Activated CD8-positive, alpha-beta memory T cell treated with anti-CD3 and anti-CD28 coated beads, Interleukin-2, amount 50 U/mL, for 1 hour (primary cell): Measurements from ENCODE around the gene GJA8.
"Not testable (repeated sequence)": the region's sequence is repeated elsewhere in the genome, so short reads cannot be mapped to it uniquely, and the experiment has no call there.

Experiments used
- DNase-seq: peaks from one replicate; pipeline ENCODE4 v3.0.0-alpha.2; 2020; ENCODE audit errors: extremely low read depth

Gene GJA8

DNA sequence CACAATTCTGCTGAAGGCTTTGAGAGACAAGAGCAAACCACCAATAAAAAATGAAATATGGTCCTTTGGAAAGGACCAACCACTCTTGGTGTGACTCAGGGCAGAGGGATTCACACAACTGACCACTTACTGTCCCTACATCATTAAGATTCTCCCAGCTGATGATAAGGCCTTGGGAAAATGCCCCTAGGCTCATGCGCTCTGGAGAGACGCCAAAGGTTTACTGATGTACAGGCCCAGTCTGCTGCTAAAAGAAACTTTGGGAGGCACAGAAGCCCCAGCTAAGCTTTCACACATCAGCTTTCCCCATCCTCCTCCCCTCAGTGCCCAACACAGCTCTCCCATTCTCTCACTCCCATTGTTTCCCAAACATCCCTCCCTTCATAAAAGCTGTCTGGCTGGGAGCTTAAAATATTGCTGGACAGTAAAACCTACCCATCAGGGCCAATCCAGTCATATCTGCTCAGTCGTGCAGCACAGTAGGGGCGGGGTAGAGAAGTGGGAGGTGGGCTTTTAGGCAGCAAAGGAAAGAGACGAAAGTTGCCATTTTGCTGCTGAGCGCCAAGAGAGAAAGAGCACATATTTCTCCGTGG is at the start of gene GJA8:
GJA8 (plus strand) TSS at position 543 of the 593 bp plus-strand sequence. CDS start 5,161 bp downstream, outside the sequence.
- no peak for DNase-seq

DNA sequence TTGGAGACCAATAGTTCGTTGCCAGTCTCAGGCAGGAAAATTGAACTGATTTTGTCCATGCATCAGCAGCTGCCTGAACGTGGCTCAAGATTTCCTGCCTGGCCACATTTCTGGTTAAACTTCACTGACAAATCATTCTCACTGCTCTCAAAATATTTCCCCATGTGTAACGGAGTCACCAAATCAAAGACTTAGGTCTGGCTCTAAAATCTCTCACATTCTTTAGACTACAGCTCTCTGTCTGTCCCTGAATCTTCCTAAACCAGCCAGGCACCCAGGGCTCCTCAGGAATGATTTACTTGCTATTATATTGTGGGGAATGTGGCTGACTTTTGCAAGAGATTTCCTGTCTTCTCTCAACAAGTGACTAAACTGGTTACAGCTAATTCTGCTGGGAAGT is 49.2 kb upstream of the GJA8 start:
- DNase-seq = no peak

DNA sequence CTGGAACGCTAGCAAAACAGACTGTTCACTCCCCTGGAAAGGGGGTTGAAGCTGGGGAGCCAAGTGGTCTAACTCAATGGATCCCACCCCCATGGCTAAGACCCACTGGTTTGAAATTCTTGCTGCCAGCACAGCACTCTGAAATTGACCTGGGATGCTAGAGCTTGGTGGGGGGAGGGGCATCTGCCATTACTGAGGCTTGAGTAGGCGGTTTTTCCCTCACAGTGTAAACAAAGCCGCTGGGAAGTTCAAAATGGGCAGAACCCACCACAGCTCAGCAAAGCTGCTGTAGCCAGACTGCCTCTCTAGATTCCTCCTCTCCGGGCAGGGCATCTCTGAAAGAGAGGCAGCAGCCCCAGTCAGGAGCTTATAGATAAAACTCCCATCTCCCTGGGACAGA is 47.6 kb upstream of the GJA8 start:
- not testable (repeated sequence) for DNase-seq

DNA sequence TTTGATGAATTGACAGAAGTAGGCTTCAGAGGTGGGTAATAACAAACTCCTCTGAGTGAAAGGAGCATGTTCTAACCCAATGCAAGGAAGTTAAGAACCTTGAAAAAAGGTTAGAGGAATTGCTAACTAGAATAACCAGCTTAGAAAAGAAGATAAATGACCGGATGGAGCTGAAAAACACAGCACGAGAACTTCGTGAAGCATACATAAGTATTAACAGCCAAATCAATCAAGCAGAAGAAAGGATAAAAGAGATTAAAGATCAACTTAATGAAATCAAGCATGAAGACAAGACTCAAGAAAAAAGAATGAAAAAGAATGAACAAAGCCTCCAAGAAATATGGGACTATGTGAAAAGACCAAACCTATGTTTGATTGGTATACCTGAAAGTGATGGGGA is 46.6 kb upstream of the GJA8 start:
- DNase-seq = not testable (repeated sequence)

DNA sequence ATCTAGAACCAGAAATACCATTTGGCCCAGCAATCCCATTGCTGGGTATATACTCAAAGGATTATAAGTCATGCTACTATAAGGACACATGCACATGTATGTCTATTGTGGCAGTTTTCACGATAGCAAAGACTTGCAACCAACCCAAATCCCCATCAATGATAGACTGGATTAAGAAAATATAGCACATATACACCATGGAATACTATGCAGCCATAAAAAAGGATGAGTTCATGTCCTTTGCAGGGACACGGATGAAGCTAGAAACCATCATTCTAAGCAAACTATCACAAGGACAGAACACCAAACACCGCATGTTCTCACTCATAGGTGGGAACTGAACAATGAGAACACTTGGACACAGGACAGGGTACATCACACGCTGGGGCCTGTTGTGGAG is 35.4 kb upstream of the GJA8 start:
- DNase-seq = not testable (repeated sequence)

DNA sequence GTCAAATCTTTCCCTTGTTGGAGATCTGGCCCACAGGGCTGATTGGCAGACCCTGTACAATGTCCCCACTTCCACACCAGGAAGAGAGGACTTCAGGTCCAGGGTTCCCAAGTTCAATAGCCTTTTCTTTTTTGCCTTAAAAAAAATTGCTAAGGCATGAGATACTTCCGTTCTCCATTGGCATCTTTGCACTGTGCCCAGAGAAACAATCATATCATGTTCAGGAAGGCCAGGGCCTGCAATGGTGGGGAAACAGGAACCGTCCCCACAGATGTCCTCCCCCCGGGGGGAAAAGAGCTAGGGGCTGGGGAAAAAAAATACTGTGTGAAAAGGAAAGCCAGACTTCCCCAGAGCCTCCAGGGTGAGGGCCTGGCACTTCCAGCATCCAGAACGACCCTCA is 24.6 kb upstream of the GJA8 start:
- DNase-seq = no peak

DNA sequence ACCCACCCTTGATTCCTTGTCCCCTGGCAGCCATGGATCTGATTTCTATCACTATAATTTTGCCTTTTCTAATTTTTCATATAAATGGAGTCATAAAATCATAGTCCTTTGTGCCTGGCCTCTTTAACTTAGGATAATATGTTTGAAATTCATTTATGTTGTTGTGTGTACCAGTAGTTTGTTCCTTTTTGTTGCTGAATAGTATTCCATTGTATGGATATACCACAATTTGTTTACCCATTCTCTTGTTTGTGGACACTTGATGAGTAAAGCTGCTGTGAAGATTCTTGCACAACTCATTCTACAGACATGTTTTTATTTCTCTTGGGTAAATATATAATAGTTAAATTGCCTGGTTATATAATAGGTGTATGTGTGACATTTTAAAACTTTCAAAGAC is 22.7 kb upstream of the GJA8 start:
- no peak for DNase-seq

DNA sequence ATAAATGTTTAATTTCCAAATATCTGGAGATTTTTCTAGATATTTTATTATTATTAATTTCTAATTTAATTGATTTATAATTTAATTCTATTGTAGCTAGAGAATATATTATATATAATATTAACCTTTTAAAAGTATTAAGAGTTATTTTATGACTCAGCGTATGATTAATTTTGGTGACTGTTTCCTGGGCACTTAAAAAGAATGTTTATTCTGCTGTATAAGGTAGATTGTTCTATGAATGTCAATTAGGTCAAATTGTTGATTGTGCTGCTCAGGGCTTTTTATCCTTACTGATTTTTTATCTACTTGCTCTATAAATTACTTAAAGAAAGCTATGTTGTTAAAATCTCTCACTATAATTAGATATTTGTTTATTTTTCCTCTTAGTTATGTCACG is 20.1 kb upstream of the GJA8 start:
- no peak for DNase-seq

DNA sequence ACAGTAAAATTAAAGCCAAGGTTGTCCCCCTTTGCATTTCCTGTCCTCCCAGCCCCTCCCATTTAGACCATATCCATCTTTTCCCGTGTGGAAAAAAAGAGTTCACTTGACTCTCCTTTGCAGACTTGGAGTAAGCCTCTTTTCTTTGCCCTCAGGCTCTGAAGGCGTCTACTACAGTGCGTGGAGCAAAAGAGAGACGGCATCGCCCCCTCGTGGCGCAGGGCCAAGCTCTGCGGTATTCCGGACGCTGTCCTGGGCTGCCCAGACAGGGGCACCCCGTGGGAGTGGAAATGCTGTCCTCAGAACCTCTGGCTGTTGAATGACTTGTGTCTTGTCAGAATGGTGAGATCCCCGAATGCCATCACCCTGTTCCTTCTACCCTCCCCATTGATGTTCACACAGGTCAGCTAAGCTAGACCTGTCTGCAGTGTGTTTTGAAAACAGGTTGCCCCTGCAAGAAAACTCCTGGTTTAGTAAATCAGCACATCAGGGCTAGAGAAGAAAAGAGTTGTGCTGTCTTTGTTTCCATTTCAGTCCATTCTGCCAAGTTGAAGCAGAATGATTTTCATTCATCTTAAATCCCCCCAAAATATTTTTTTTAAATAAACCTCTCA is 12.3 kb upstream of the GJA8 start:
- DNase-seq = no peak

DNA sequence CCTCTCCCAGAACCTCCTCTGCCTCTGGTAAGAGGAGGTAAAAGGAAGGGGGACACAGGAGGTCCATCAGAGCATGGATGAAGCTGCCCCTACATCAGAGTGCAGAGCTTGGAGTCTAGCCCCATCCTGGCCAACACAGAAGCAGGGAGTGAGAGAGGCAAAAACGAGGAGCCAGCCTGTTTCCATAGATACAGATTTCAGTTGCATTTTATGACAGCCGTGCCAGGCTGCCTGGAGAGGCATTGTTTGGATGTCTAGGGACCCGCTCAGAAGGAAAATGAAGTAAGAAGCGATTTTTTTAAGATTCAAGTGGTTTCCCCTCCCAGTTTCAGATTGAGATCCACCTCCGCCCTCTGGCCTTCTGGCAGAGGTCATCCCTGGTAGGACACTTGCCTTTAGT is 11.5 kb upstream of the GJA8 start:
- no peak for DNase-seq

DNA sequence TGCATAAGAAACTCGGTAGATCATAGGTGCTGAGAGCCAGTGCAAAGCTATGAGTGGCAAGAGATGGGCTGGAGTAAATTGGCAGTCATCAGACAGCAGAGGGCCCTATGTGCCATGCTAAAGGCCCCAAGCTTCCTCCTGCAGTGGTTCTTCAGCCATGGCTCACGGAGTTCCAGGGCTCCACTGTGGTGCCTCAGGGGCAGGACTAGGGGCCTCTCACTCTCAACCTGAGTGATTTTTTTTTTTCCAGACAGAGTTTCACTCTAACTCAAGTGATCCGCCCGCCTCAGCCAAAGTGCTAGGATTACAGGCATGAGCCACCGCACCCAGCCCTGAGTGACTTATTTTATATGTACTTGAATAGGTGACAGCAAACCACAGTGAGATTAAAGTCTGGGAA is 10.4 kb upstream of the GJA8 start:
- DNase-seq = no peak

DNA sequence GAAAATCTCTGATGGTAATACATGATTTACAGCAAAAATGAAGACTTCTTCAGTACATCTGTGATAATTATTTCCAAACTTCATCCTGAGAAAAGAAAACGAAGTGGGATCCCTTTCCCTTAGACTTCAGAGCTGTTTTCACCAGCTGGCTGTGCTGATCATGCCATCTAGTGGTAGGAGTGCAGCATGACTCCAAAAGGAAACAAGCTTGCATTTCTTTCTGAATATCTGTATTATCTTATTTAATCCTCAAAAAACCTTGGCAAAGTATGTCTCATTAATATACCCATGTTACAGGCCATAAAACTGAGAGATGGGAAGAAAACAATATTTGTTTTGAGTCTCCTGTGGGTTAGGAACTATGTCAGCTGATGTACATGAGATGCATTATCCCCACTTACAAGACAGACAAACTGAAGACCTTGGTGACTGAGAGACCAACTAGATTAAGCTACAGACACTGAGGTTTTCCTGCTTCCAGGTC is 9.8 kb upstream of the GJA8 start:
- DNase-seq = peak; percentile 5

DNA sequence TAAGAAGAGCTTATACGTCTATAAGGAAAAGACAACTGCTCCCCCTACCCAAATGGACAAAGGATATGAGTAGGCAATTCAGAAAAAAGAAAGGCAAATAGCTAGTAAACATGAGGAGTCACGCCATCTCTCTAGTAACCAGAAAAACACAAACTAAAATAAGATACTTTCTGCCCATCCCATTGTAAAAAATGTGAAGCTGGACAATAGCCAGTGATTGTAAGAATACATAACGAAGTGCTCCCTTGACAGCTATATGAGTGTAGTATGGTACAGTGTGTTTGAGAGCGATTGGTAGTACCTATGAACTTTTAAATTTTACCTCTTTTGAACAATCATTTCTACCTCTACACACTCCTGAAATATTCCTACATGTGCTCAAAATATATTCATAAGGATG is 7.5 kb upstream of the GJA8 start:
- DNase-seq = no peak

DNA sequence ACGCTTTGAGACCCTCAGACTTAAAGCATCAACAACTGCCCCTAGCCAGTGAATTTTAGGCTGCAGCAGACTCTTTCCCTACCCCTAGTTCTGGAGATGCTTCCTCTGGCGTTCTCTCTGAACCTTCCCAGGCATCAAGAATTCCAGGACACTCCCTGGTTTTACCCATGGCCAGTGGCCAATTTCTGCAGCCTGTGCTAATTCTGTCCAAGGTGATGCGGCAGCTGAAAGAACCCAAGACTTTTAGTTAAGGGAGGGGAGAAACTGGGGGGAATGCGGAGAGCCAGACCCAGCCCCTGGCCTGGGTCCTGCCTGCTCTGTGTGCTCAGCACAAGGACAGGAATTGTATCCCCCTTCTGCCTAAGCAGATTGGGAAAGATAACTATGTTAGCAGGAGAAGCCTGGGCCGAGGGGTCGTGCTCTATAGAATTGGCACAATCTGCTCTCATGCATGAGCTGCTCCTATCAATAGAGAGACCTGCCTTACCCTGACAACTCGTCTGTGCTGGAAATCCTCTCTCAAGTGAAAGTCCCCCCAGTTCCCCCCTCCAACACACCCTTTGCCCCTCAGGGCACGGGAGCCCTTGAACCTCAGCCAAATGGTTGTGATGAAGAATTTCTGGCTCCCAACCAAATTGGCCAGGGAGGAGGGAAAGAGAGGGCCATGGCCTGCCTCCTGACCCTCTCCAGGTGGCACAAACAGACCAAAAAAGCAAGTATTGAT is 5.4 kb upstream of the GJA8 start:
- DNase-seq = no peak

DNA sequence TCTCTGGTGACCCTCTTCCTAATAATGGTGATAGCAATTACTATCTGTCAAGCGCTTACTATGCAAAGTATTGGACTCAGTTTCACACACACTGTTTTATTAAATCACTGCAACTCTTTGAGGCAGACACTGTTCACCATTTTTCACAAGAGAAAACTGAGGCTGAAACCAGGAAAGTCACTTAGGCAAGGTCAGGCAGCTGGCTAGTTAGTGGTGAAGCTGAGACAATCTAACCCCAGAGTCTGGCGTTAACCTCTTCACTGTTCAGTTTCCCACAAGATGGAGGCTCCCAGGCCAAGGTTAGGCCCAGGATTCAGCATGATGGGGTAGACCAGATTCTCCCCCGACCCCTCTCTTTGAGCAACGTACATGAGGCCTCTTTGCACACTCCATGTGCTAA is 4.8 kb upstream of the GJA8 start:
- no peak for DNase-seq

DNA sequence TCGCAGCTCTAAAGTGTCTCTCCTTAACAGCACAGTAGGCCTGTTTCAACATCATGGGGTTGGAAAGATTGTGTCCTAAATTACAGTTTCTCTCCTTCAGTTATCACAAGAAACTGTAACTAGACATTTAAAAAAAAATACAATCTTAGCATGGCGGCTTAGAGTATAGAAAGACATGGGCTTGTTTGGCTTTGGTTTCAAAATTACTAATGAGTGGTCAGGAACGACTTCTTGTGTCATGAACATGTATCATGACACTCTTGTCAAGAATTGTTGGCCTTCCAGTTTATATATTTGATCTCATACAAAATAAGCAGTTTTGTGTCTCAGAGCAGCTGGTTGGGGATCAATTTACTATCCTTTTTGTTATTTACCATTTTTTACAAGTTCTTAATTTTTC is 2.1 kb downstream of the GJA8 start:
- DNase-seq = no peak

DNA sequence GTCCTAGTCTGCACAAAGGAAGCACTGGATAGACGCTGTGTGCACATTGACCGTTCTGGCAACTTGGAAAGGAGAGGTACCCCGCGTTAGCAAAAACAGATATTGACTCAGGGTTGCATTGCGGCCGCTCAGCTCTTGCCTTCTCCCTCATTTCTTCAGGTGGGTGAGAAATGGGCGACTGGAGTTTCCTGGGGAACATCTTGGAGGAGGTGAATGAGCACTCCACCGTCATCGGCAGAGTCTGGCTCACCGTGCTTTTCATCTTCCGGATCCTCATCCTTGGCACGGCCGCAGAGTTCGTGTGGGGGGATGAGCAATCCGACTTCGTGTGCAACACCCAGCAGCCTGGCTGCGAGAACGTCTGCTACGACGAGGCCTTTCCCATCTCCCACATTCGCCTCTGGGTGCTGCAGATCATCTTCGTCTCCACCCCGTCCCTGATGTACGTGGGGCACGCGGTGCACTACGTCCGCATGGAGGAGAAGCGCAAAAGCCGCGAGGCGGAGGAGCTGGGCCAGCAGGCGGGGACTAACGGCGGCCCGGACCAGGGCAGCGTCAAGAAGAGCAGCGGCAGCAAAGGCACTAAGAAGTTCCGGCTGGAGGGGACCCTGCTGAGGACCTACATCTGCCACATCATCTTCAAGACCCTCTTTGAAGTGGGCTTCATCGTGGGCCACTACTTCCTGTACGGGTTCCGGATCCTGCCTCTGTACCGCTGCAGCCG is 5.4 kb downstream of the GJA8 start:
- DNase-seq = no peak

DNA sequence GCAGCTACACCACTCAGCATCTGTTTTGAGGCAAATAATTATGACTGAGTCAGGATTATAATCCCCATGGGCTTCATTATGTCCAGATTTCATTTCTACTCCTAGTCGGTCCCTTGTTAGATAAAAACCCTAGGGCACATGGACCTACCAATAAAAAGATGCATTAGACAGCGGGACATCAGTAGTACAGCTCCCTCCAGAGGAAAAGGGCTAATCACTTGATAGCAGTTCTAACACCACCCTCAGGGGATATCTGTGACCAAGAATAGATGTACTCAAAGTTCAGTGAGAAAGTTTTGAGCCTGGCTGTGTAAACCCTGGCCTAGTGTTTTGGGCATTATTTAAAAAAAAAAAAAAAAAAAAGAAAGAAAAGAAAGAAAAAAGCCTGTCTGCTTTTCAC is 10.0 kb downstream of the GJA8 start:
- no peak for DNase-seq

DNA sequence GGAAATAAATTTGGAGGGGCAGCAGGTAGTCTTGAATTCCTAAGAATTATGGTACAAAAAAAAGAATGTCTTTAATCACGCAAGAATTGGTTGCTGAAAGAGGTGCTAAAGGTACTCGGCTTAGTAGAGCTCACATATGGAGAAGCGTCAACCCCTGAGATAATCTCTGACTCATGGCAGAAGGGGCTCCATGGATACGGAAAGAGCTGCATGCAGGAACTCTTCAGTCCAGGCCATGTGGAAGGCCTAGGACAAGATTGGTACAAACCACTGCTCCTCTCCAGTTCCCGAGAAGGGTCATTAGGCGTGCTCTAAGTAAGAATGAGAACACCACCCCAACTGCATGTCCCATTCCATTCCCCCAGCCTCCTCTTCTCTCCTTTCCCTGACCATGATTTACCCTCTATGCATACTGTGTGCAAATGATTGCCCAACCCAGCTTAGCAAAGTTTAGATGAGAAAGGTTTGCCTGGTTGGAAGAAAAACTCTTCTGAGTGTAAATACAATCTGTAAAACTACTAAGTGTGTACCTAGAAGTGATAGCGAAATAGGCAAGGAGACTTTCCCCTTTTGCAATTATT is 10.9 kb downstream of the GJA8 start:
- no peak for DNase-seq

DNA sequence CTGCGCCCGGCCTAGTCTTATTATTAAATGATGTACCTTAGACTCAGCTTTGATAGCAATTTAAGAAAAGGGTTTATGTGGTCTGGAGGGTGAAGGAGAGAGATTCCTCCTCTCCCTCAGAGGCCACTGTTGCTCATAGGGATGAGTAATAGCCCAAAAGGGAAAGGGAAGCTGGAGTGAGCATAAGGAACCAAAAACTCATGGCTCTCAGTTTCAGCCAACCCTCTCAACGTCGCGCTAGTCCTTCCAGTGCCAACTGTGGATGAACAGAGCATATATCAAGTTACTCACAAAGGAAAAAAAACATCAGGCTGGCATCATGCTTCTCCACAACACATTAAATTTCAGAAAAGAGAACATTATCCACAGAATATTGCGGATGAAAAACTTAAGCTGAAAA is 17.3 kb downstream of the GJA8 start:
- DNase-seq = no peak

DNA sequence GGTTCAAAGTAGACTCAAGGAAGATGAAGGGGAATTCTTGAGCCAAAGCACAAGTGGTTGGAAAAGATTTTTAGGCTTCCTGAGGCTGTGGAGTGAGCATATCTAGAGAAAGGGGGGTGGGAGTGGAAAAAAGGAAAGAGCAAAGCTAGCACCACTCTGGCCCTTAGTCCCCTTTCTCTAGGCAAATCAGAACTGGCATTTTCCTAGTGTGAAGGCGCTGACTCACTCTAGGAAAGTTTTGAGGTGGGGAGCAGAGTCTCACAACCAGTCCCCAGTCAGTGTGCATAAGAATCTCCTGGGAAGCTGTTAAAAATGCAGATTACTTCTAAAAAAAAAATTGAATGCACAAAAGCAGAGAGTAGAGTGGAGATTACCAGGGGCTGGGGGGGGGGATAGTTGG is 22.2 kb downstream of the GJA8 start:
- DNase-seq = no peak

DNA sequence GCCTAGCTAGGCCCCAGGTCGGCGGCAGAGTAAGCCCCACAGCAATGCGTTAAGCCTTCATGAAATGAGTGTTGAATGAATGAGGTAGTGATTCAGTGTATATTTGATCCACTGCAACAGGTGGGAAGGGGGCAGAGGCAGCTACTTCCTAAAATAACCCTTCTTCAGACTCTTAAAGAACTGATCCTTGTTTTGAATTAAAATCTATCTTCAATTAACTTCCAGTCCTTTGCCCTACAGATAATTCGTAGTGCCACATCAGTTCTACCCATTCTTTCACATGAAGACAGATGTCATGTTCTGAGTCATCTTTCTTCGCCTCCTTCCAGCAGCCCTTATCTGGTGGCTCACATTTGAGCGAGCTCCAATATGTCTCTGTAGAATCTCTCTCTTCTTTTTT is 24.6 kb downstream of the GJA8 start:
- not testable (repeated sequence) for DNase-seq
